GM10847 (cell line): ENCODE results near the gene ENO1.

Experiments
- POLR2A ChIP-seq: IDR thresholded peaks from 2 replicates; pipeline ENCODE4 v1.6.1; 2011; ENCODE audit not compliant: insufficient read length; ENCODE audit errors: extremely low read depth

The ENO1 gene

DNA sequence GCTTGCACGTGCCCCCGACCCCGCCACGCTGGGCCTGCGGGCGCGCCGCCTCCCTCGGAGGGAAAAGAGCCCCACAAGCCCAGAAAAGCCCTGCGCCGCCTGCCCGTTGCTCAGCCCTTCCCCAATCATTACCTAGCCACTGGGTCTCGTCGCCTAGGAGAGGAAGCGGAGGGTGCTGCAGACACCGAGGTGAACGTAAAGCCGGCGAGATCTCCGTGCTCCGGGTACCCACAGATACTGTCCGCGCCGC lies at the start of gene ENO1:
TSS of gene ENO1 (minus strand) at position 239 of the 250 bp plus-strand sequence. CDS start 3,778 bp downstream, outside the sequence.
- TF ChIP-seq POLR2A: peak; percentile 92

DNA sequence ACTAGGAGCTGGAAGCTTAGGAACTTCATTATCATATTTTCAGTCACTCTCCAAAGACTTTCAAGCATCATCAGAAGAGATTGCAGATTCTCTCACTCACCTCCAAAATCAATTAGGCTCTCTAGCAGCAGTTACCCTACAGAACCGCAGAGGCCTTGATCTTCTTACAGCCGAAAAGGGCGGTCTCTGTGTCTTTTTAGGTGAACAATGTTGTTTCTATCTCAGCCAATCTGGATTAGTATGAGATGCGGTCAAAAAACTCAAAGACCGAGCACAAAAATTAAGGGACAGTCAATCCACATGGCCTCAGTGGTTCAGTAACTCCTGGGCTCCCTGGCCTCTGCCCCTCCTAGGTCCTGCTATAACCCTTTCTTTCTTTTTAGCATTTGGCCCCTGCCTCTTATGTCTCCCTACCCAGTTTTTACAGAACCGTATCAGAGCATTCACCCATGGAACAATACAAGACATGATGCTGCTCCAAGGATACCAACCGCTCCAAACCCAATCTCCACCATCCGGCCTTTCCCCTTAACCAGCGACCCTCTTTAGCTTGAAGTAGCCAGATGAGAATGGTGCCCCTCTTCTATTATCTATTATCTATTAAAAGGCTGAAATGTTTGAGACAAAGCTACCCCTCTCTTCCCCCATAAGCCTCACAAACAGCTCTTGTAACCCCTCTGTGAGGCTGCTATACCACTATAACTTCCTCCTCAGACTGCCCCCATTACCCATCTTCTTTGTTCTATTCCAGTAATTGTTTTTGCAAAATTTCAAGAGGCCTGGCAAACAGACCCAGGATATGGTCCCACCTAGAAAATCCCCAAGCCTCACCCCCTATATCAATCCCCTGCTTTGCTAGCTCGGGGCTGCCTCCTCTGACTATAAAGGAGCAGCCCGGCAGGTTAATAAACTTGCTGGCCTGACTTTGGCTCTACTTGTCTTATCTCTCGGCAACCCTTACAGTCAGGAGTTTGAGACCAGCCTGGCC lies 48.5 kb upstream of the ENO1 start:
- no peak for TF ChIP-seq POLR2A

DNA sequence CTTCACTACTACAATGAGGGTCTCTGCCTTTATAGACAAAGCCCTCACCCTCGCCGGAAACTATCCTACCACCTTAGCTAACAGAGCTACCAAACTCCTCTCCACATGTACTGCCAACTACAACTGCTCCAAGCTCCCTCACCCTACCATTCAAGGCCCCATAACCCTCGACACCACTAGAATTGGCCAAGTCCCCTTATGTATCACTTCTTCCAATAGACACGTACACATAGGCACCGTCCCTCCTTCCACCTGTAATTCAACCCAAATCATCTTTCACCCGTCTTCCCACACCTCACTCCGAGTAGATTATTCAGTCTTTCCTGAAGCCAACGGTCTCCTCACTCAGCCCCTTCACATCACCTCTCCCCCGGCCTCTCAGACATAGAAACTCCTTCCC lies 47.5 kb upstream of the ENO1 start:
- TF ChIP-seq POLR2A: no peak

DNA sequence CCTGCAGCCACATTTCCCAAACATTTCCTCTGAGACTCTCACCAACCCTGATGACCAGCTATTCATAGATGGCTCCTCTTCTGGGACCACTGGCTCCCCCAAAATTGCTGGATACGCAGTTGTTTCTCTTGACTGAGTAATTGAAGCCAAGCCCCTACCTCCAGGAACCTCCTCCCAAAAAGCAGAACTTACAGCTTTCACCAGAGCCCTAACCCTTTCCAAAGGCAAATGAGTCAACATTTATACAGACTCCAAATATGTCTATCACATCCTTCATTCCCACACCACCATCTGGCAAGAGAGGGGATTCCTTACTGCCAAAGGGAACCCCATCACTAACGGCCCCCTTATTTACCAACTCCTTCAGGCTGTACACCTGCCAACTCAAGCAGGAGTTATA lies 46.9 kb upstream of the ENO1 start:
- TF ChIP-seq POLR2A: no peak

DNA sequence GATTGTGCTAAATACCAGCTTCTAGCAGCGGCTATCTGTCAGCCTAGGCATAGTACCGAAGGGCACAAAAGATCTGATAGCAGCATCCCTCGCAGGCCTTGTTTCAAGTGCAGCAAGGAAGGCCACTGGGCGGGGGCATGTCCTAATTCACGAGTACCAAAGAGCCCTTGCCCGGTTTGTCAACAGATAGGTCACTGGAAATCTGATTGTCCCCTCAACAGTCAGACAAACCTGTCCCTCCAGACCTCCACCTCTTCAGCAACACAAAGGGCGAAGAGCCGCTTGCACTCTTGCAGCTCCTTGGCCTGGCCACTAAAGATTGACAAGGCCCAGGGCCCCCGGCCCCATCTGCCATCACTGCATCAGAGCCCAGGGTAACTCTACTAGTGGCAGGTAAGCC lies 44.5 kb upstream of the ENO1 start:
- no peak for TF ChIP-seq POLR2A

DNA sequence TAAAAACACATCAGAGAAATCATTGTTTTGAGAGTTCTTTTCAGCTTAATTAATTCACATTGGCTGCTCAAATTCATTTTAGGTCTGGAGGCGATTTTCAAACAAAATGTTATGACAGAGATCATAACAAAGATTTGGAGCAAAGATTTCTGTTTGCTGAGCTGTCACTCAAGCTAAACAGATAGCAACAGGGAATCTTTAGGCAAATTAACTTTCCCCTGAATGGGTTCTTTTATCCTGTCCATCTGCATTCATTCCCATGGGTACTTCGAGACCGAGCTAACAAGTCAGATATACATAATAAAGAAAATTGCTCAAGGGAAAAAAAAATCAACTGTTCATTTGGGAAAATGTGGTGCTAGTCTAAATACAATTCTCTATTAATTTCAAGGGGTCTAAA lies 37.0 kb upstream of the ENO1 start:
- TF ChIP-seq POLR2A: no peak

DNA sequence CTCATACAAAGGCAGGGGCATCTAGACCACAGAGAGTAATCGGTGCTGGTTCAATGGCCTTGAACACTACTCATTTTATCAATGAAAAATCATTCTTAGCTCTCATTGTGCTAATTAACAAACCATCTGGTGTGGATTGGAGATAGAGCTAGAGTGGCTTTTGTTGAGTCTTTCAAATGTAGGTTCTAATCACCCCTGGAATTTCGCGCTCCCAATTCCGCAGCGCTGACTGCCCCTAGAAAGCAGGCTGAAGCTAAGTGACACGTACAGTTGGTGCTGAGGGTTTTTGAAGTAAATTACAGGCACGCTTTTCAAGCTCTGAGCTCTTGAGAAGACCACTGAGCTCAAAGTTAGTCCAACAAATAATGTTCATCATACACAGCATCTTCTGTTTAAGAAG lies 36.0 kb upstream of the ENO1 start:
- no peak for TF ChIP-seq POLR2A

DNA sequence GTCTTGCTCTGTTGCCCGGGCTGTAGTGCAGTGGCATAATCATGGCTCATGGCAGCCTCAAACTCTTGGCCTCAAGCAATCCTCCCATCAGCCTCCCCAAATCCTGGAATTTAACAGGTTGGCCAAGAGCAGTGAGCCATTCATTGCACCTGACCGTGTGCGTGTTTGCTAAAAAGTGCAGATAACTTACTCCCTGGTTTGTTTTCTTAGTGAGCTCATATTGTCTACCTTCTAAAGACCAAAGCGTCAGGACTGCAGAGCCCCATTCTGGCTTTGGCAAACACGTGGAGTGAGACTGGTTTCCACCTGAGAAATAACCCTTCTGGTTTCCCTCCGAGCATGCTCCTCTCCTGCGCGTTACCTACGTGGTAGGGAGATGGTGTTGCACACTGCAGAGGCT lies 35.0 kb upstream of the ENO1 start:
- no peak for TF ChIP-seq POLR2A

DNA sequence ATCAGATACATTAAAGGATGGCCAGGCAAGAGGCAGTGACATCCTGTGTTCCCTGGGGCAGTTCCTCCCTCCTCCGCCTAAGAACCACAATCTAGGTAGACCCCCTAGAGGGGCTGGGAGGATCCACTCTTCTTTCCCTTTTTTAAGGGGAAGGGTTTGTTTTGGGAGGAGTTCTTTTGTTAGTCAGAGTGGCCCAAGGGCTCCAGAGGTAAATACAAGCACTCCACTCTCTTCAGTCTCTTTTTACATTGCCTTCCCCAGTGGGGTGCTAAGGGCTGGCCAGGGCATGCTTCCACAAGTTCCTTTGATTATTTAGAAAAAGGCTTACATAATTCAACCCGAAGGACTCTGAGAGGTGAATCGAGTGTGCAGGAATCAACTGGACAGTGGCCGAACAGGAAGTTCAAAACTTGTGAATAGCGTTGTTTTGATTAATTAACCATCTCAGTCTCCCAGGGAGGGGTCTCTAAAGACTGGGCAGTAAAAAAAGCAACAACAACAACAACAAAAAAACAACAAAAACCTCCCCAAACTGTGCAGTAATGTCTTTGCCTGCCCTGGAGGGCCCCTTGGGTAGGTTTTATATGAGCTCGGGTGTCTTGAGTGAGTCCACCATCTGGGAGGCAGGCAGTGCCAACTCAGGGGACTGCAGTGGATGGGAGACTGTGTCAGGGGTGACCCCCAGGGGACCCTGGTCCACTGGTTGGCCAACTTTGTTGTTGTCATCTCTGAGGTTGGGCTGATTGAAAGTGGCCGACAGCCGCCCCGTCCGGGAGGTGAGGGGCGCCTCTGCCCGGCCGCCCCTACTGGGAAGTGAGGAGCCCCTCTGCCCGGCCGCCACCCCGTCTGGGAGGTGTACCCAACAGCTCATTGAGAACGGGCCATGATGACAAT lies 33.2 kb upstream of the ENO1 start:
- no peak for TF ChIP-seq POLR2A

DNA sequence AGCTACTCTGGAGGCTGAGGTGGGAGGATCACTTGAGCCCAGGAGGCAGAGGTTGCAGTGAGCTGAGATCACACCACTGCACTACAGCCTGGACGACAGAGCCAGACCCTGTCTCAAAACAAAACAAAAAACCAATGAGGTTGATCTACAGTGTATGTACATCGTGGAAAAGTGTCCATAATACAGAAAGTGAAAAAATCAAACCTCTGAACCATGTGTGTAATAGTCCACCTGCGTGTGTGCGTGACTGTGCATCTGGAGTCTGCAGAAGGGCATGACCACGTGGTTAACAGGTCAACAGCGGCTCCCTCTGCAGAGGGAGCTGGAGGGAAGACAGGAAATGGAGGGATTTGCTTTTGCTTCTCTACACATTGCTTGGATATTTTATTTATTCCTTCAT lies 32.4 kb upstream of the ENO1 start:
- TF ChIP-seq POLR2A: no peak

DNA sequence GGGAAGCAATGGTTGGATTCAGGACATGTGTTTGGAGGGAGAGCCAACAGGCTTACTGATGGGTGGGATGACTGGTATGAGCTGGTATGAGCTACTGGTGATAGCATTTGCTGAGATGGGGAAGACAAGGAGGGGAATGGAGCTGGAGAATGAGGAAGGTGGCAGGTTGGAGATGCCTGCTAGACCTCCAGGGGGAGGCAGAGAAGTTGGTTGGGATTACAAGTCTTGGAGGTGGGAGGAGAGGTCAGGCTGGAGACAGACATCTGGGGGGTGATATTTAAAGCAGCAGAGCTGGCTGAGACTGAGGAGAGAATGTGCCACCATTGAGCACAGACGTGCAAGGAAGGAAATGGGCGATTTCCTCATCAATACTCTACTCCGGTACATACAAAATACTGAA lies 31.8 kb upstream of the ENO1 start:
- no peak for TF ChIP-seq POLR2A

DNA sequence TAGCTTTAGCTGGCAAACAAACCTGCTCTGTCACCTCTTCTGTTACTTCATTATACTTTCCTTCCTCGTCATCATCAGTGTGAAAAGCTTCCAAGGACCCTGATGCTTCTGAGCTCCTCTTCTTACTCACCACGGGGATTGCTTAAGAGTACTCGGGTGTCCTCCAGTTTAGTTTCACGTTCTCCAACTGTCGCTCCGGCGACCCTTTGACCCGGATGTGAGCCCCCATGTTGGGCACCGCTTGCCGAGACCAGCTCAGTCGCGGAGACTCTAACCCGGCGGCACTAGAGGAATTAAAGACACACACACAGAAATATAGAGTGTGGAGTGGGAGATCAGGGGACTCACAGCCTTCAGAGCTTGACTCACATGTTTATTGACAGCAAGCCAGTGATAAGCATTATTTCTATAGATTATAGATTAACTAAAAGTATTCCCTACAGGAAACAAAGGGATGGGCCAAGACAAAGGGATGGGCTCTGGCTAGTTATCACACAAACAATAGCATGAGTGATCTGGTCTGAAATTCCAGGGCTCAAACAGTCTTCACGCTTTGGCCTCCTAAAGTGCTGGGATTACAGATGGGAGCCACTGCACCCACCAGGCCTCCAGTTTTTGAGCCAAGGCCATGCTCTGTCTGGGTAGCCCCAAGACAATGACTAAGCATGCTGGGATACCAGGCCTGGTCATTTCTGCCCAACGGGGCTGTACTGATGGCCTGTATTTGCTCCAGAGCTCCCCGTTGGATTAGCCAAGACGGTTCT lies 30.1 kb upstream of the ENO1 start:
- TF ChIP-seq POLR2A: no peak

DNA sequence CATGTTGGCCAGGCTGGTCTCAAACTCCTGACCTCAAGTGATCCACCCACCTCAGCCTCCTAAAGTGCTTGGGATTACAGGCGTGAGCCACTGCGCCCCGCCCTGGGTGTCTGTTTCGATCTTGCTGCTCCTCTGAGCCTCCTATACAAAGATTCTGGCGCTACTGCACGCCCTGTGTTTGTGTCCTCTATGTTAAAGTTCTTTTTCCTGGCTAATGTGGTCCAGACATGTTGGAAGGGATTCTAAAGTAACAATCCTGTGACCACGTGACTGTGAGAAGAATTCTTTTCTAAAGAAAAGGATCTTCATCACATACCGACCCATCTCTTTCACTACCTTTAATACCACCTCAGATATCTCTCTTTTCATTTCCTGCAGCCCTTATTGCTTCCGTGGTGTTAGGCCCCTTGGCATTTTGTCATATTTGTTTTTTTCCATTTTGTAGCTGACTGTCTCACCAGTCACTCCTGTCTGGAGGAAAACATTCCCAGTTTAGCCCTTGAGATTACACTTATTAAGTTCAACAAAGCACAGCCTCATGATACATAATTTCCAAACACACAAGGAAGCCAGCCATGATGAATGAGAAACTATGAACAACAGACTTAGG lies 27.2 kb upstream of the ENO1 start:
- TF ChIP-seq POLR2A: no peak

DNA sequence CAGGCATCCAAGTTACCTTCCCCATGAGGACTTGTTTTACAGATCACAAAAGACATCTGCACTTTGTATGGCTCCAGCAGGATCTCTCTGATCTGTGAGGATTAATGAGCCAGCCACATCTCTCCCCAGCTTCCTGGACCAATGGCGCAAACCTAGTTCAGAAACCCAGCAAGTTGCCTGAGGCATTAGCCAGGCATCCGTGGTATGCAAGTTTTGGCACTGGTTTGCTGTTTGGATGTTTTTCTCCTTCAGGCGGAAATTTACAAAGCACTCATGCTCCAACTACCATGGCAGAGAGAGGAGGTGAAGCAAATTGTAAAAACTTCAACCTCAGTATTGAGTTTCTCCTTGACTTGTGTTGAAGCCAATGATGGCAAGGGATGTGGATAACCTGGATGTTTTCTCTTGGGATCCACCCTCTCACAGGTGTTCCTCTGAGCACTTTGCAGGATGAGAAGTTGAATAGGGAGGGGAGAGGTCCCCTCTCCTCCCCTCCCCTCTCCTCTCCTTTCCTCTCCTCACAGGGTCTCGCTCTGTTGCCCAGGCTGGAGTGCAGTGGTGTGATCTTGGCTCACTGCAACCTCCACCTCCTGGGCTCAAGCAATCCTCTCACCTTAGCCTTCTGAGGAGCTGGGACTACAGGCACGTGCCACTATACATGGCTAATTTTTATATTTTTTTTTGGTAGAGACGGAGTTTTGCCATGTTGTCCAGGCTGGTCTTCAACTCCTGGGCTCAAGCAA lies 25.6 kb upstream of the ENO1 start:
- no peak for TF ChIP-seq POLR2A

DNA sequence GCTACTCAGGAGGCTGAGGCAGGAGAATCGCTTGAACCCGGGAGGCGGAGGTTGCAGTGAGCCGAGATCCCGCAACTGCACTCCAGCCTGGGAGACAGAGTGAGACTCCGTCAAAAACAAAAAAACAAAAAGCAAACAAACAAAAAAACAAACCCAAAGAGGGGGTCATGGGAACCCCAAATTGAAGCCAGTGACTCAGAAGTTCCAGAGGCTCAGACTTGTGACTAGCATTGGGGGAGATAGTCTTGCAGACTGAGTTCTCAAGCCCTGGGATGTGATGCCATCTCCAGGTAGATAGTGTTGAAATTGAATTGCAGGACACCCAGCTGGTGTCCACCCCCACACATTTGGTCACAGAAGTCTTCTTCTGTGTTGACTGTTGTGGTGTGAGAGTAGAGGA lies 24.9 kb upstream of the ENO1 start:
- TF ChIP-seq POLR2A: no peak

DNA sequence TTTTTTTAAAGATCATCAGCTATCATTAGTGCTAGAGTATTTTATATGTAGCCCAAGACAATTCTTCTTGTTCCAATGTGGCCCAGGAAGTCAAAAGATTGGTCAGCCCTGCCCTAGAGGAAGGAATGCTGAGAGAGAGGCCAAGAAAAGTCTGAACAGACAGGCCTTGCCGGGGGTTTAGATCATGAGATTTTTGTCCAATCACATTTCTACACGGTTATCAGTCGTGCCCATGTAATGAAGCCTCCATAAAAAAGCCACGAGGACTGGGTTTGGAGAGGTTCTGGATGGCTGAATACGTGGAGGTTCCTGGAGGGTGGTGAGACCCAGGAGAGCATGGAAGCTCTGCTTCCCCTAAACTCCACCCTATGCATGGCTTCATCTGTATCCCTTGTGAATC lies 24.3 kb upstream of the ENO1 start:
- no peak for TF ChIP-seq POLR2A
